GM18873 (cell line): ENCODE measurements around the gene IP6K2.
"Not testable (repeated sequence)": the region's sequence is repeated elsewhere in the genome, so short reads cannot be mapped to it uniquely, and the experiment has no call there.

ENCODE experiments used
- ATAC-seq: cut with Tn5 transposase; IDR thresholded peaks from one replicate; pipeline ENCODE4 v1.9.1; 2021; ENCODE audit warnings: mild to moderate bottlenecking, moderate library complexity, moderate number of reproducible peaks; ENCODE audit not compliant: unreplicated experiment, low FRiP score

IP6K2 gene, protein sequence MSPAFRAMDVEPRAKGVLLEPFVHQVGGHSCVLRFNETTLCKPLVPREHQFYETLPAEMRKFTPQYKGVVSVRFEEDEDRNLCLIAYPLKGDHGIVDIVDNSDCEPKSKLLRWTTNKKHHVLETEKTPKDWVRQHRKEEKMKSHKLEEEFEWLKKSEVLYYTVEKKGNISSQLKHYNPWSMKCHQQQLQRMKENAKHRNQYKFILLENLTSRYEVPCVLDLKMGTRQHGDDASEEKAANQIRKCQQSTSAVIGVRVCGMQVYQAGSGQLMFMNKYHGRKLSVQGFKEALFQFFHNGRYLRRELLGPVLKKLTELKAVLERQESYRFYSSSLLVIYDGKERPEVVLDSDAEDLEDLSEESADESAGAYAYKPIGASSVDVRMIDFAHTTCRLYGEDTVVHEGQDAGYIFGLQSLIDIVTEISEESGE

DNA sequence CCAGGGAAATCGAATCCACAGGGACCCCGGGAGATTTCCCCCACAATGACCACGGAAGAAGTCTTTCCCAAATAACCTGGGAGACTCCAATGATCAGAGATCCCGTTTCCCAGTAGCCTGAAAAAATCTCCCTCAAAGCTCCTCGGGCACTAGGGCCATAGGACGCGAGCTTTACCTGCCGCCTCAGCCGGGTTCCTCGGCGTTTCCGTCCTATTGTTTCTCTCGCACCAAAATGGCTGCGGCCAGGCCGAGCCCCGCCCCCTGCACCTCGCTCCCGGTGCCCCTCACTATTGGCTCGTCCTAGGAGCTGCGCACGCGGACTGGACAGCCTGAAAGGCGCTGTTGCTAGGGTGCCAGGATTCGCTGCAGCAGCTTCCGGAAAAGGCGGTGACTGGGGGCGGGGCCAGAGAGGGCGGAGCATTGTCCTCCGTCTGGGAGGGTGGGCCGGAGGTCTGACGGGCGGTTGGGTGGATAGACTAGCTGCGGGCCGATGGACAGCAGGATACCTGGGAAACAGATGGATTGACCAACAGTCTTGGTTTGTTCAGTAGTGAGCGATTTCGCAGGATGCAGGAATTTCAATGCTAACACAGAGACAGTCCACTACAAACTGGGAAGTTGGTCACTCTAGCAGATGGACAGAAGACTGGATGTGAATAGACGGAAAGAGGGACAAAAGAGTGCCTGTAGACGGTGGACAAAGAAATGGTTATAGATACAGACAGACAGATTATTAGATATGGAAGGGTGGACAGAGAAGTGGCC lies at the start of gene IP6K2:
Gene IP6K2 (minus strand): TSS at position 240 of the 765 bp plus-strand sequence. CDS start 21,930 bp downstream, outside the sequence.
- peak; percentile 94 for ATAC-seq

DNA sequence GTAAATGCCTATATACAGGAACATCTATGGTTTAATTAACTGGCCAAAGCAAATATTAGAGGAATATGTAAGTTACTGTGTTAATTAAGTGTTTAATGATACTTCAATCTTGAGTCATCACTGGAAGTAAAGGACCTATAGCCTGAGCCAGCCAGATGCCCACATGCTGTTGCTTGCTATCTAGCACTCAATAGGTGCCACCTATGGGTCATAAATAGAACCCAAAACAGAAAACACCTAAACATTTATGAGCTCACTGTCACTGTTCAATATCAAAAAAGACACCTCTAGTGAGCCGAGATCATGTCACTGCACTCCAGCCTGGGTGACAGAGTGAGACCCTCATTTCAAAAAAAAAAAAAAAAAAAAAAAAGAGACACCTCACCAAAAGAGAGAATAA lies 48.4 kb upstream of the IP6K2 start:
- no peak for ATAC-seq

DNA sequence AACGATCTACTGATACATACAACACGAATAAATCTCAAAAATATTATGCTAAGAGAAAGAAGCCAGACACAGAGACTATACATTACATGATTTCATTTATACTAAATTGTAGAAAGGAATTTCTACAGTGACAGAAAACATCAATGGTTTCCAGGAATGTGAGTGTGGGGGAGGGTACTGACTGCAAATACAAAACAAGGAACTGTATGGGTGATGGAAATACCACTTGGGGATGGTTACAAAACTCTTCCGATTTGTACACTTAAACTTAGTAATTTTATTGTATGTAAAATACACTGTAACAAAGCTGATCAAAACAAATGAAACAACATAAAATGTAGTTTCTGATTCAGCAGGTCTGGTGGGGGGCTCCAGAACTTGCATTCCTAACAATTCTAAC lies 45.8 kb upstream of the IP6K2 start:
- ATAC-seq, result no peak

DNA sequence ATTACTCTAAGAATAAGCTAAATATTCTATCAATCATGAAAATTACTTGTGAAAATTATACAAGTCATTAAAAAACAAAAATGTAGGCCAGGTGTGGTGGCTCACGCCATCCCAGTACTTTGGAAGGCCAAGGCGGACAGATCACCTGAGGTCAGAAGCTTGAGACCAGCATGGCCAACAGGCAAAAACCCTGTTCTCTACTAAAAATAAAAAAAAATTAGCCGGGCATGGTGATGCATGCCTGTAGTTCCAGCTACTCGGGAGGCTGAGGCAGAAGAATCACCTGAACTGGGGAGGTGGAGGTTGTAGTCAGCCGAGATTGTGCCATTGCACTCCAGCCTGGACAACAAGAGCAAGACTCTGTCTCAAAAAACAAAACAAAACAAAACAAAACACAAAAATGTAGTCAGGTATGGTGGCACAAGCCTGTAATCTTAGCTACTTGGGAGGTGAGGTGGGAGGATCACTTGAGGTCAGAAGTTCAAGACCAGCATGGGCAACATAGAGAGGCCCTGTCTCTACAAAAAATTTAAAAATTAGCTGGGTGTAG lies 43.0 kb upstream of the IP6K2 start:
- ATAC-seq, result not testable (repeated sequence)

DNA sequence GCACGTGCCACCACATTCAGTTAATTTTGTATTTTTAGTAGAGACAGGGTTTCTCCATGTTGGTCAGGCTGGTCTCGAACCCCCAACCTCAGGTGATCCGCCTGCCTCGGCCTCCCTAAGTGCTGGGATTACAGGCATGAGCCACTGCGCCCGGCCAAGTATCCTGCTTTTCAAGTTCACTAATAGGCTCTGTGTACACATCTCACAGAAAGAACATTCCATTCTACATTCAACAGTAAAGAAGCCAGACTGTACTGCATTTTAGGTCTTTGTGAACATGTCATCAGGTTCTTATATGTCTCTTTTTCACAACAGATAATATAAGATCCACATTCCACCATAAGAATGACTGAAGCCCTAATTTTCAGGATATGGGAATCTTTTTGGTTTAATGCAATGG lies 42.5 kb upstream of the IP6K2 start:
- ATAC-seq, result not testable (repeated sequence)

DNA sequence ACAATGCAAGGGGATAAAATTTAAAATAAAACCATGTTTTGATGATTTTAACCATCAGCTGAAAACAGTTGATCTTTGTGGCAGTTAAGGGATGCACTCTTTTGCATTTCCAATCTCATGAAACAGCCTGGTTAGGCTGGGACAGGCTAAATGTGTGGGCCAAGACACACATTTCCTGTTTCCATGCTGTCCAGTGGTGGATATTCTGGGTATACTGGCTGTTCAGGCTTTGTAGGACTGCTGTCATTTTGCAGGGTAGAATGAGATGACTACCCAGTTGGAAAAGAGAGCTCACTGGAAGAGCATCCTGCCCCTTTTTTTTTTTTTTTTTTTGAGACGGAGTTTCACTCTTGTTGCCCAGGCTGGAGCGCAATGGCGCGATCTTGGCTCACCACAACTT lies 42.0 kb upstream of the IP6K2 start:
- no peak for ATAC-seq

DNA sequence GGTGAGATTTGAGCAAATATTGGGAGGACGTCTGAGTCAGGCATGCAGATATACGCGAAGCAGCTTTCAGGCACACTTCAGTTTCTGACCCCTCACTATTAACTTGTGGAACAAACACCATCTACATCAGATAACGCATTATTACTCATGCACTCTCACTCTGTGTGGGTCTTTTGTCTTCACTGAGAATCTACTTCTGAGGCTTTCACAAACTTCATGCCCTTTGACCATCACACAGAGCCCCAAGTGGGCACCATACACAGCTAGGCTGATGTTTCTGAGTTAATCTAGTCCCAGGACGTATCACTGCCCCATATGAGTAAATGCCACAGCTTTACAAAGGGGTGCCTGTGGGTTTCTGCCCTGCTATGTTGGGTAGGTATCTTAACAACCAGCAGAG lies 39.6 kb upstream of the IP6K2 start:
- no peak for ATAC-seq

DNA sequence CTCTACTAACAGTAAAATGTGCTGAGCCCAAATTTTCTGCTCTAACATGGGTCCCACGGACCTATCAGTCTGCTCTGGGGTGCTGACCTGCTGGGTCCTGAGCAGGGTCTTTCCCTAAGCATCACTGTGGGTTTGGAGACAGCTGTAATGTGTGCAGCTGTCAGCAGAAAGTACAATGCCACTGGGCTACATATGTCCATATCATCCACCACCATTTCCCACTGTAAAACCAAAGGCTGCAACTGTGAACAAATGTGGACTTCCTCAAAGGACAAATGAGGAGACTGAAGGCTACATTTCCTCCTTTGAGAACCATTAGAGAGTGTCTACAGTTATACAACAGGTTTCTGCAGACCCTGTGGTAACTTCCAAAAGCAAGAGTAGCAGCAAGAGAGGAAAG lies 33.8 kb upstream of the IP6K2 start:
- no peak for ATAC-seq

DNA sequence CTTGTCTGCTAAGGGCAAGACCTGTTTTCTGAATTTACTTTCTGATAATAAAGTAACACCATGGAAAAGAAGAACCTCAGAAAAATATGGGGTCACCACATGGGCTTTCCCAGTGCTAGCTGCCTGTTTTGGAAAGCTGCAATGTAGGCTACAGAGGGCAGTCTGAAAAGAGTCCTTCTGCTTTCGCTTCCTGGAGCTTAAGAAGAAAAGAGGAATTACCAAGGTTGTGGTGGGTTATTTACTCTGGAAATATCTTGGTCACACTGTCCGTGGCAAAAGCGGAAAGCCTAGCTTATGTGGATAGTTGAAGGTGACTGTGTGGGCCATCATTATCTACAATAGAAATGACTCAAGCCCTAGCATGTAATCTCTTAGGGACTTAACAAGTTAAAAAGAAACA lies 31.7 kb upstream of the IP6K2 start:
- no peak for ATAC-seq

DNA sequence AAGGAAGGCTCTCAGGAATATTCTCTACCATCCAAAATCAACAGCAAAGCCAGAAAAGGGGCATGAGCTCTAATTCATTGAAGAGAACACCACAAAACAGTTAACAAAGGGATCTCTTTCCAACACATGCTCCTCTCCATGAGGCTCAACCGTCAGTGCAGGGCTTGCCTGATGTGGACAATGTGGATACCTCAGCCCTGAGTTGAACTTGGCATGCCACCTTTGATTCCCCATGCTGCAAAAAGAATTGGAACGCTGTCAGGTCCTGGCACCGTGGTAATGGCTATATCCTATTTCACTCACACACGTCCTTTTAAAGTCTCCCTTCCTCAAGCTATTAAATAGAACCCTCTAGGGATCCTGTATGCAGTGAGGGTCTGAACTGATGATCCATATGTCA lies 30.7 kb upstream of the IP6K2 start:
- no peak for ATAC-seq

DNA sequence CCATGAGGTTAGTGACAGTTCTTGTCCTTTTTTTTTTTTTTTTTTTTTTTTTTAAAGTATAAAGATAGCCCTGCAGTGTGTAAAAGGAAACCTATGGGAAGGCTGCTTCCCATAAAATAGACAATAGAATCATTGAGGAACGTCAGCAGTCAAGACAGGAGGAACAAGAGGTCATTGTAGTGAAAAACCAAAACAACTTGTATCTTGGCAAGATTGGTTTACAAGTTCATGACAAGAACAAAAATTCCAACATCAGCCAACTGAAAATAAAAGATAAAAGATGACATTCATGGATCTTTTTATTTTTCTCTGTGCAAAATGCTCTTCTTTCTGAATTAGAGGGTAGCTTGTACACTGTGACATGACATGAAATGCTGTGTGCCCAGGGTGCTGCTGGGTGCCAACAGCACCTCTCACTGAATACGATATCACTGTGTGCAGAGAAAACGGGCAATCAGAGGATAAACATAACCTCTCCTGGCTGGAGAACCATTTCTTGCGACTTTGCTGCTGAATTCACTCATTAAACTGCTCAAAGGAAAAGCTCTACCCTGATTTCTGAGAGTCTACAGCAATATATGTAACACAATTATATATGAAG lies 30.1 kb upstream of the IP6K2 start:
- ATAC-seq, result no peak

DNA sequence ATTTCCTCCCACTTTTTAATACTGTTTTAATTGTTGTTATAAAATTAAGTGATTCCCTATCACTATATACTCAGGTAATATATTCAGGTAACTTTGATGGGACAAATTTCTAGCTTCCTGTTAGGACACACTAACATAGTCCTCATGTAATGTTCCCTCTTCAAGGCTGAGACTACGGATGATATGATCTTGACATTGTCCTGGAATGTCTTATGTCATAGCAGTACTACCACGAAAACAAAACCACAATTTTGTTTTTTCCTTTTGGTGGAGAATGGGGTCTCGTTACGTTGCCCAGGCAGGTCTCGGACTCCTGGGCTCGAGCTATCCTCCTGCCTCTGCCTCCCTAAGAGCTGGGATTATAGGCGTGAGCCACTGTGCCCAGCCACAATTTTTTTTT lies 26.8 kb upstream of the IP6K2 start:
- ATAC-seq, result no peak

DNA sequence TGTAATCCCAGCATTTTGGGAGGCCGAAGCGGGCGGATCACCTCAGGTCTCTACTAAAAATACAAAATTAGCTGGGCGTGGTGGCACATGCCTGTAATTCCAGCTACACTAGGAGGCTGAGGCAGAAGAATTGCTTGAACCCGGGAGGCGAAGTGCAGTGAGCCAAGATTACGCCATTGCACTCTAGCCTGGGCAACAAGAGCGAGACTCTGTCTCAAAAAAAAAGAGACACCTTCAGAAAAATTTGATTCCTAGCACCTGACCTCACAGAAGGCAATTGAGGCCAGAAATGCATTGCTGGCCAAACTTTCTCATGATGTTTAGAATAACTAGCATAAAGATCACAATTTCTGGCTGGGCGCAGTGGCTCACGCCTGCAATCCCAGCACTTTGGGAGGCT lies 24.2 kb upstream of the IP6K2 start:
- ATAC-seq, result not testable (repeated sequence)

DNA sequence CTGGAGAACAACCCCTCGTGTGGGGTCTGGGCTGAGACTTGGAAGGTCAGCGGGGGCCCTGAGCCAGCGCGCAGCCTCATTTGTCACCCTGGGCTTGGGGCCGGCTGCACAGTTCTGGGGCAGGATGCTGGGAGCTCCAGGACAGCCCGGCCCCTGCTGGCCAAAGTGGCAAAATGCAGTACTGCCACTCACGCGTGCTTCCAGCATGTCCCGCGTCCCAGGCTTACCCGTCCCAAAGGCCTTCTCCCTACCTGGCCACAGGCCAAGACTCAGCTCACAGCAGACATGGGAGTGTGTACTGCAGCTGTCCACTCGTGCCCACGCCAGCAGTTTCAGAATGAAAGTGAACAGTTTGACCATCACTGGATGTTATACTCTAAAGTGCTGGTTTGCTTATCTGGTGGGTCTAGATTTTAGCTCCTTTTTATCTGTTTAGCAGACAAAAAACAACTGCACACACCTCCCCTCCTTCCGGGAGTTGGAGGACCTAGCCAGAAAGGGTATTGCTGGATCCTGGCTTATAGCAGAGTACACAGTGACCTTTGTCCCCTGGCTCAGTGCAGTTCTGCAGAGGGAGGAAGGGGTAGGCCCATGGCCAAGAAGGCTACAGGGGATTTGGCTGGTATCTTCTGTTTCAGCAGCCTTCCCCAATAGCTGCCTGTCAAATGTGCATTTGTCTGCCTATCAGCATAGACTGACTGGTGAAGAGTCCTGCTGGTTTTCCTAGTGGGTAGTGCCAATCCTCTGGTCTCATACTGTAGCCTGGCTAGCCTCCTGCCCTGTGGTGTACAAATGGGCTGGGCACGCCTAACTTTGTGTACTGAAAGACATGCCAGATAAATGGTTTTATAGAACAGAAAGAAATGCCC lies 23.2 kb upstream of the IP6K2 start:
- no peak for ATAC-seq

DNA sequence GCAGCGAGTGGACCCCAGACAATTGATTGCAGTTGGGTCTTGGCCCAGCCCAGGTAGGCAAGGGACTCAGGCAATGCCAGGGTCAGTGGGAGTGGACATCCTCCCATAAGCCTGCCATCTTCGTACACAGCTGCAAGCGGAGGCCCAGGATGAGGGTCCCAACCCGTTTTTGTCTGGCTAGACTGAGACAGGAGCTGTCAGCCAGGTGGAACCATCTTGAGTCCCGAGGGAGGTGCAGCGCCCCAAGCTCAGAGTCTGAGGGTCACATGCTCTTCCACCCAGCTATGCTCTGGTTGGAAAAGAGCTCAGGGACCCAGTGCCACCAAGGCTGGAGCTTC lies 22.6 kb upstream of the IP6K2 start:
- ATAC-seq, result no peak

DNA sequence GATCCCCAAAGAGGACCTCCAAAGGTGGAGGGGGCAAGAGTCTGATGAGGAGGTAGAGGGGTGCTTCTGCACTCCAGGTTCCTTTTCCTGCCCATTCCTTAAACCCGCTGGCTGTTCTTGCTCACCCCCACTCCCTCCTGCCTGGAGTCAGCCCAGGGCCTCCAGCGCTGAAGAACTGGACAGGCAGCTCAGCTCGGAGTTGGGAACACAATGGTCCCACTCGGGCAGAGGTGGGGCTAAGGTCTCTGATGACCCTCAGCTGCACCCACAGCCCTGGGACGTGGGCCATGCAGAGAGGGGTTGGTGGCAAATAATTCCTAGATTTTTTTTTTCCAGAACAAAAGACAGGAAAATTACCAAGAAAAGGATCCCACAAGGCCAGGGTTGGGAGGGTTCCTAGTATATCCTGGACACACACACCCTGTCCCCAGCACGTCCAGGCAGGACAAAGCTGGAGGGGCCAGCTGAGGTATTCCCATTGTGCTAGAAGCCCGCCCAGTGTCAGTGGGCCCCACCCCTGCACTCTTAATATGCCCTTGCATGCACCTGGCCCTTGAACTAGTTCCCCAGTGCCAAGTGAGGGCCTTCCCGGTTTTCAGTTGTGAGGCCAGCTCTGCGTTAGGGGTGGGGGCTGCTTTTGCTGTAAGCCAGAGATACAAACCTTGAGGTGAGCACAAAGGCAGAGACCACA lies 22.1 kb upstream of the IP6K2 start:
- ATAC-seq, result no peak

DNA sequence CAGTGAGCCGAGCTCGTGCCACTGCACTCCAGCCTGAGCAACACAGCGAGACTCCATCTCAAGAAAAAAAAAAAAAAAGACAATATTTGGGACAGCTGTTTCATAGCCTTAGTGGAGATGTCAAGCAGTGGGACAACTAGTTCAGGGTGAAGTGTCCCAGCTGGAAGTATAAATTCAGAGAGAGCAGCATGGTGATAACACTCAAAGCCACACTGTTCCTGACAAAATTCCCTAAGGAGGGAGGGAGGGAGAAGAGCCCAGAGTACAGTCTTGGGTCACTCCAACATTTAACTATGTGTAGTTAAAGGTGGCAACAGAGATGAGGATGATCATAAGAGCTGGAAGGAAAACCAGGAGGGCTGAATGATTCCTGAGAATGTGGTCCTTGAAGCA lies 21.1 kb upstream of the IP6K2 start:
- no peak for ATAC-seq

DNA sequence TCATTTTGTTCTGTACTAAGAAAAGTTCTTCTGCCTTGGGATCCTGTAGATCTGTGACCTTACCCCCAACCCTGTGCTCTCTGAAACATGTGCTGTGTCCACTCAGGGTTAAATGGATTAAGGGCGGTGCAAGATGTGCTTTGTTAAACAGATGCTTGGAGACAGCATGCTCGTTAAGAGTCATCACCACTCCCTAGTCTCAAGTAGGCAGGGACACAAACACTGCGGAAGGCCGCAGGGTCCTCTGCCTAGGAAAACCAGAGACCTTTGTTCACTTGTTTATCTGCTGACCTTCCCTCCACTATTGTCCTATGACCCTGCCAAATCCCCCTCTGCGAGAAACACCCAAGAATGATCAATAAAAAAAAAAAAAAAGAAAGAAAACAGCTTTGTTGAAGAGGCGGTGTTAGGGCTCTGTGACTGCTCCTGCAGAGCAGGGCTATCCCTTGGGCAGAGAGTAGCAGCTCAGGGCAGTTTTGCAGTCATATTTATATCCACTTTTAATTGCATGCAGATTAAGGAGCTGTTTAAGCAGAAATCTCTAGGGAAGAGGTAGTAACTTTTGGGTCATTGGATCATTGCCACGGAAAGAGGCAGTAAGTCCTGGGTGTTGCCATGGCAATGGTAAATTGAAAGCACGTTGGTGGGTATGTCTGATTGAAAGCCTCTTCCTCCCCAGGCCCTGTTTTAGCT lies 18.2 kb upstream of the IP6K2 start:
- ATAC-seq, result not testable (repeated sequence)

DNA sequence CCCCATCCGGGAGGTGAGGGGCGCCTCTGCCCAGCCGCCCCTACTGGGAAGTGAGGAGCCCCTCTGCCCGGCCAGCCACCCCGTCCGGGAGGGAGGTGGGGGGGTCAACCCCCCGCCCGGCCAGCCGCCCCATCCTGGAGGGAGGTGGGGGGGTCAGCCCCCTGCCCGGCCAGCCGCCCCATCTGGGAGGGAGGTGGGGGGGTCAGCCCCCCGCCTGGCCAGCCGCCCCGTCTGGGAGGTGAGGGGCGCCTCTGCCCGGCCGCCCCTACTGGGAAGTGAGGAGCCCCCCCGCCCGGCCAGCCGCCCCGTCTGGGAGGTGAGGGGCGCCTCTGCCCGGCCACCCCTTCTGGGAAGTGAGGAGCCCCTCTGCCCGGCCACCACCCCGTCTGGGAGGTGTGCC lies 17.5 kb upstream of the IP6K2 start:
- not testable (repeated sequence) for ATAC-seq
